K562 (cell line): Measurements from ENCODE around the gene AAGAB.
"Not testable (repeated sequence)": the region's sequence is repeated elsewhere in the genome, so short reads cannot be mapped to it uniquely, and the experiment has no call there.

ENCODE experiments used
- CREB1 ChIP-seq, 2 experiments: sonication (generic) in 1 of 2; formaldehyde crosslinking in 1 of 2; IDR thresholded peaks; 2 replicates each; pipeline versions ENCODE4 v1.6.1 to v1.8.0; 2012 to 2022; ENCODE audit warnings: inconsistent platforms in 1 of 2, mild to moderate bottlenecking in 1 of 2, missing genetic modification reagents in 1 of 2, moderate library complexity in 1 of 2
- FOXK2 ChIP-seq, 2 experiments: fragments of 450-650 bp; IDR thresholded peaks in 1 of 2; conservative IDR thresholded peaks in 1 of 2; 2 replicates each; pipeline ENCODE4 v1.6.1; 2016; ENCODE audit warnings: low read depth in 2 of 2, mild to moderate bottlenecking in 1 of 2
- SMC3 ChIP-seq: conservative IDR thresholded peaks from 2 replicates; pipeline ENCODE4 v1.6.1; 2011; ENCODE audit warnings: low read depth, low read length, improper control_type of control experiment; ENCODE audit not compliant: insufficient read depth
- TF ChIP-seq, protein P1 (sequence below): sonication (generic); formaldehyde crosslinking; IDR thresholded peaks from 2 replicates; pipeline ENCODE4 v1.9.0; 2022; ENCODE audit warnings: mild to moderate bottlenecking, missing genetic modification reagents

DNA sequence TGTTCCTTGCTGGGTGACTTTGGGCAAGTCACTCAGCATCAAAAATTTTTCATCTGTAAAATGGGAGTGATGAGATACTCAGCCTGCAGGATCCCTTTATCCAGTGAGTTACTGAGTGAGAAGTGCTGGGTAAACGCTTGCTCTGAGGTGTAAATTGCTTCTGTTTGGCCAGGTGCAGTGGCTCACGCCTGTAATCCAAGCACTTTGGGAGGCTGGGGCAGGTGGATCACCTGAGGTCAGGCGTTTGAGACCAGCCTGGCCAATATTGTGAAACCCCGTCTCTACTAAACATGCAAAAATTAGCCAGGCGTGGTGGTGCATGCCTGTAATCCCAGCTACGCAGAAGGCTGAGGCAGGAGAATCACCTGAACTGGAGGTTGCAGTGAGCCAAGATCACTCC is 101.4 kb downstream of the AAGAB start:
- not testable (repeated sequence) for TF ChIP-seq SMC3; FOXK2 (conservative IDR thresholded peaks at IDR 0.05 in 1 of 2, IDR thresholded peaks at IDR 0.05 in 1 of 2; ENCODE audit: low read depth in 2 of 2); CREB1 (IDR thresholded peaks at IDR 0.05); CREB1 (CRISPR knock-in tag; IDR thresholded peaks at IDR 0.05)
- TF ChIP-seq, protein P1, sequence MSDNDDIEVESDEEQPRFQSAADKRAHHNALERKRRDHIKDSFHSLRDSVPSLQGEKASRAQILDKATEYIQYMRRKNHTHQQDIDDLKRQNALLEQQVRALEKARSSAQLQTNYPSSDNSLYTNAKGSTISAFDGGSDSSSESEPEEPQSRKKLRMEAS (CRISPR knock-in tag) = not testable (repeated sequence)
